ENCODE data around the gene SAFB.

DNA sequence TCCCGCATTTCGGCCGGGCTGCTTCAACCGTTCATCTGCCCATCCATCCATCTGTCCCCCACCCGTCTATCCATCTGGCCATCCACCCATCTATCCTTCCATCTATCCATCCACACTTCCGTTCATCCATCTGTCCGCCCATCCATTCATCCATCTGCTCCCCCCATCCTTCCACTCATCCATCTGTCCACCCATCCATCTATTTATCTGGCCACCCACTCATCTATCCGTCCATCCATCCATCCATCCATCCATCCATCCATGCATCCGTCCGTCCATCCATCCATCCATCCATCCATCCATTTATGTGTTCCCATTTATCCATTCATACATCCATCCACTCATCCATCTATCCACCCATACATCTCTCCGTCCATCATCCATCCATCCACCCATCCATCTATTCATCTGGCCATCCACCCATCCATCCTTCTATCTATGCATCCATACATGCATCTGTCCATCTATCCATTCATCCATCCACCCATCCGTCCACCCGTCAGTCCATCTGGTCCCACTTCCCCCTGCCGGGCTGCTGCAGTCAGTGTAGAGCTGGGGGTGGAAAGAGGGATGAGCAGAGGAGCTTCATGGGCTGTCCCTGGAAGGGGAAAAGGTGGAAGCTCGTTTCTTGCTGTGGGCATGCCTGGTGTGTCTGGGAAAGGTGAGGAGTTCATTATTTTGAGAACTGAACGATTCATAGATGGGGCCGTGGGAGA lies 58.7 kb downstream of the SAFB start:
- TF ChIP-seq EZH2phosphoT487 (IDR thresholded peaks at IDR 0.05; ENCODE audit: borderline replicate concordance, low read depth), result no peak
- TF ChIP-seq EP300 (IDR thresholded peaks at IDR 0.05; ENCODE audit: borderline replicate concordance in 1 of 2, low read depth in 1 of 2, low read length in 1 of 2), result no peak
- TF ChIP-seq, protein P1, sequence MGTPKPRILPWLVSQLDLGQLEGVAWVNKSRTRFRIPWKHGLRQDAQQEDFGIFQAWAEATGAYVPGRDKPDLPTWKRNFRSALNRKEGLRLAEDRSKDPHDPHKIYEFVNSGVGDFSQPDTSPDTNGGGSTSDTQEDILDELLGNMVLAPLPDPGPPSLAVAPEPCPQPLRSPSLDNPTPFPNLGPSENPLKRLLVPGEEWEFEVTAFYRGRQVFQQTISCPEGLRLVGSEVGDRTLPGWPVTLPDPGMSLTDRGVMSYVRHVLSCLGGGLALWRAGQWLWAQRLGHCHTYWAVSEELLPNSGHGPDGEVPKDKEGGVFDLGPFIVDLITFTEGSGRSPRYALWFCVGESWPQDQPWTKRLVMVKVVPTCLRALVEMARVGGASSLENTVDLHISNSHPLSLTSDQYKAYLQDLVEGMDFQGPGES (IDR thresholded peaks at IDR 0.05; ENCODE audit: low read depth, low read length), result no peak
- no peak for TF ChIP-seq GATA2 (CRISPR knock-in tag; IDR thresholded peaks at IDR 0.05)
- no peak for TF ChIP-seq RCOR1 (IDR thresholded peaks at IDR 0.05; ENCODE audit: low read length)
- no peak for TF ChIP-seq SIN3A (IDR thresholded peaks at IDR 0.05; ENCODE audit: borderline replicate concordance, low read depth, low read length)
- TF ChIP-seq CTCF (IDR thresholded peaks at IDR 0.05), result no peak
- no peak for TF ChIP-seq RFX5 (IDR thresholded peaks at IDR 0.05; ENCODE audit: low read length)
- no peak for TF ChIP-seq ELF1 (IDR thresholded peaks at IDR 0.05)
- TF ChIP-seq MEF2A (IDR thresholded peaks at IDR 0.05; ENCODE audit: borderline replicate concordance, low read depth), result no peak
- TF ChIP-seq REST (IDR thresholded peaks at IDR 0.05; ENCODE audit: low read depth, low read length), result no peak
- no peak for TF ChIP-seq TEAD4 (IDR thresholded peaks at IDR 0.05; ENCODE audit: borderline replicate concordance, insufficient read depth)
